Body of pancreas (tissue), 4 donors: ENCODE measurements around the gene EVL. TPM values are rescaled to one million over a fixed set of nuclear protein-coding genes. Genes with fewer than 3 reads are reported as not detected.

ENCODE experiments used
- ATAC-seq: fragments of 150-250 bp; one replicate; pipeline ENCODE4 v1.9.1; 2016
- DNase-seq, 4 donors: peaks; one replicate each; pipeline ENCODE4 v3.0.0-alpha.2; 2019
- H3K27ac ChIP-seq, 4 donors: fragments of 200-600 bp; sonication (generic); 1 replicate in 3 of 4; 2 replicates in 1 of 4; pipeline versions ENCODE4 v1.5.1 to v1.6.1; 2016 to 2019; ENCODE audit warnings: mild to moderate bottlenecking in 1 of 4, mixed read lengths in 1 of 4, moderate library complexity in 1 of 4
- H3K27me3 ChIP-seq, 2 donors: fragments of 200-600 bp; sonication (generic); one replicate each; pipeline ENCODE4 v1.6.0; 2016; ENCODE audit warnings: mild to moderate bottlenecking in 1 of 2
- H3K36me3 ChIP-seq, 2 donors: fragments of 200-600 bp; sonication (generic); replicated peaks in 1 of 2; 2 replicates each; pipeline ENCODE4 v1.5.1; 2016; ENCODE audit warnings: low read depth in 2 of 2; ENCODE audit not compliant: insufficient read depth in 1 of 2
- H3K4me1 ChIP-seq: fragments of 200-600 bp; sonication (generic); one replicate; pipeline ENCODE4 v1.6.0; 2016
- H3K4me3 ChIP-seq, 2 donors: fragments of 200-600 bp; sonication (generic); 1 replicate in 1 of 2; 2 replicates in 1 of 2; pipeline ENCODE4 v1.5.1; 2016 to 2019
- H3K9me3 ChIP-seq, 3 donors: fragments of 200-600 bp; sonication (generic); 1 replicate in 2 of 3; 2 replicates in 1 of 3; pipeline ENCODE4 v1.5.1; 2016
- POLR2A ChIP-seq, 3 donors: fragments of 450-650 bp; IDR thresholded peaks; one replicate each; pipeline ENCODE4 v1.6.1; 2016; ENCODE audit warnings: antibody characterized with exemption in 3 of 3, mild to moderate bottlenecking in 2 of 3
- whole genome bisulfite sequencing, 2 donors: methylation state at CpG; one replicate each; pipeline ENCODE4 v1.1.5; 2017; 5-methylcytosine and 5-hydroxymethylcytosine counted together
- intact Hi-C: fragments of 100-400 bp; cut with DNase I; formaldehyde crosslinking; loops from one replicate; pipeline ENCODE4 v1.15.1; 2023
- total RNA-seq, 2 donors: library from RNA; depleted of rRNA; stranded (reverse); fragments of >200 nt; gene quantifications; one replicate each; pipeline ENCODE4 v1.1.0, GENCODE V29; 2016
- TF ChIP-seq, protein P1 (sequence below), 7 experiments: fragments of 450-650 bp in 4 of 7; fragments of 200-600 bp in 3 of 7; sonication (generic) in 3 of 7; IDR thresholded peaks; one replicate each; pipeline ENCODE4 v1.5.1; 2016 to 2019; ENCODE audit warnings: antibody characterized with exemption in 7 of 7

EVL gene
- total RNA-seq, 2 donors from 2014 or later: 22.3 to 57.7 TPM

DNA sequence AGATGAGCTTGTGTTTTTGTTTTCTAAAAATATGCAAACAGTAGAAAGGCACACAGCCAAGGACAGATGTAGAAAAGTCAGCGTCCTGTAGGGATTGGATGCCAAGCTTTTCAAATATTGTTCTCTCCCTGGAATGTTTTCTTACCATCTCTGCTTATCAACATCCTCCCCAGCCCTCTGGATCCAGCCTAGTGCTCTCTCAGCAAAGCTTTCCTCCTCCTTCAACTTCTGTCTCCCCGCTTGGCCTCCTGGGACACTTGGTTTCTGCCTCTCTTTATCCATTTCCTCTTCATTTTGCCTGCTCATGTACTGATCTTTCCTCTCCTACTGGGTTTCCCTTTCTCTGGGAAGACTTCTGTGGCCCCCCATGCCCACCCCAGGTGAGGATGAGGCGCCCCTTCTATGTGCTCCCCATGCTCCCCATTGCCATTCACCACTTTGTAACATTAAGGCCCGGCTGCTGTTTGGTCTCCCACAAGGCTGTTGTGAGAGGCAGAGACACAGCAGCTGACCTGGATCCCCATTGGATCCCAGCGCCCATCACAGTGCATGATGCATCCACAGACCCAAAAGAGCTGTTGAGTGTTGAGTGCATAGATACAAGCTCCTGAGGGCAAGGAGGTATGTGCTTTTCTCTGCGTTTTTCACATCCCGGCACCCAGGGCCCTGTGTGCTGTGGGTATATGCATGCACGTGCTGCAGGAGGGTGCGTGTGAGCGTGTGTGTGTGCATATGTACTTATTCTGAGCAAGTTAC lies 38.2 kb downstream of the EVL start:
- TF ChIP-seq, protein P1, sequence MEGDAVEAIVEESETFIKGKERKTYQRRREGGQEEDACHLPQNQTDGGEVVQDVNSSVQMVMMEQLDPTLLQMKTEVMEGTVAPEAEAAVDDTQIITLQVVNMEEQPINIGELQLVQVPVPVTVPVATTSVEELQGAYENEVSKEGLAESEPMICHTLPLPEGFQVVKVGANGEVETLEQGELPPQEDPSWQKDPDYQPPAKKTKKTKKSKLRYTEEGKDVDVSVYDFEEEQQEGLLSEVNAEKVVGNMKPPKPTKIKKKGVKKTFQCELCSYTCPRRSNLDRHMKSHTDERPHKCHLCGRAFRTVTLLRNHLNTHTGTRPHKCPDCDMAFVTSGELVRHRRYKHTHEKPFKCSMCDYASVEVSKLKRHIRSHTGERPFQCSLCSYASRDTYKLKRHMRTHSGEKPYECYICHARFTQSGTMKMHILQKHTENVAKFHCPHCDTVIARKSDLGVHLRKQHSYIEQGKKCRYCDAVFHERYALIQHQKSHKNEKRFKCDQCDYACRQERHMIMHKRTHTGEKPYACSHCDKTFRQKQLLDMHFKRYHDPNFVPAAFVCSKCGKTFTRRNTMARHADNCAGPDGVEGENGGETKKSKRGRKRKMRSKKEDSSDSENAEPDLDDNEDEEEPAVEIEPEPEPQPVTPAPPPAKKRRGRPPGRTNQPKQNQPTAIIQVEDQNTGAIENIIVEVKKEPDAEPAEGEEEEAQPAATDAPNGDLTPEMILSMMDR (IDR thresholded peaks at IDR 0.05): no peak
- no peak for TF ChIP-seq POLR2A (IDR thresholded peaks at IDR 0.05)
- intact Hi-C loops: loop anchor here (10.0 kb wide), 1 partner anchor 119 kb away; no protein-coding TSS in a partner anchor
- Histone ChIP-seq H3K36me3 (no peaks in the 10 kb centered on the region), H3K4me3 (no peak overlapping the region), H3K27me3 (no peaks in the 10 kb centered on the region), H3K4me1 (peaks cover 6% of the 10 kb centered on the region), H3K27ac (no peak overlapping the region), H3K9me3 (no peaks in the 10 kb centered on the region)
- 80 to 86% methylated on average over 10 of the region's 10 CpGs for WGBS, 2 donors
- DNase-seq (no peak), ATAC-seq (no peak)

DNA sequence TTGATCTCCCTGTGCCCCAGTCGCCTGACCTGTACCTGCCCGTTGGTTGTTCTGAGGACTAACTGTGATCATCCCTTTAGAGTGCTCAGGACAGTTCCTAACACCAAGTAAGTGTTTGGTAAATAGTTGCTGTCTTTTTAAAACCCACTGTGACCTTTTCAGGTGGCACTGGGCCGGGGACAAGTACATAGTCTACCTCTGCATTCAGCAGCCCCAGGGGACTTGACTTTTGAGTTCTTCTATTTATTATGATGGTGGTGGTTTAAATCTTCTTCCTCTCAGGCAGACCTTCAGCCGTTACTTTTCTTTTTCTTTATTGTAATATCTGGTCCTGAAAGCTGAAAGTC lies 38.8 kb downstream of the EVL start:
- Histone ChIP-seq H3K36me3 (no peaks in the 10 kb centered on the region), H3K9me3 (no peaks in the 10 kb centered on the region), H3K4me3 (no peak overlapping the region), H3K27me3 (no peaks in the 10 kb centered on the region), H3K27ac (no peak overlapping the region), H3K4me1 (peaks cover 12% of the 10 kb centered on the region)
- ATAC-seq: no peak
- intact Hi-C loops: loop anchor here (10.0 kb wide), 1 partner anchor 119 kb away; no protein-coding TSS in a partner anchor
- TF ChIP-seq, protein P1 (IDR thresholded peaks at IDR 0.05): no peak
- TF ChIP-seq POLR2A (IDR thresholded peaks at IDR 0.05): no peak
- 80 to 91% methylated on average over 4 of the region's 4 CpGs for WGBS, 2 donors
- no peak for DNase-seq

DNA sequence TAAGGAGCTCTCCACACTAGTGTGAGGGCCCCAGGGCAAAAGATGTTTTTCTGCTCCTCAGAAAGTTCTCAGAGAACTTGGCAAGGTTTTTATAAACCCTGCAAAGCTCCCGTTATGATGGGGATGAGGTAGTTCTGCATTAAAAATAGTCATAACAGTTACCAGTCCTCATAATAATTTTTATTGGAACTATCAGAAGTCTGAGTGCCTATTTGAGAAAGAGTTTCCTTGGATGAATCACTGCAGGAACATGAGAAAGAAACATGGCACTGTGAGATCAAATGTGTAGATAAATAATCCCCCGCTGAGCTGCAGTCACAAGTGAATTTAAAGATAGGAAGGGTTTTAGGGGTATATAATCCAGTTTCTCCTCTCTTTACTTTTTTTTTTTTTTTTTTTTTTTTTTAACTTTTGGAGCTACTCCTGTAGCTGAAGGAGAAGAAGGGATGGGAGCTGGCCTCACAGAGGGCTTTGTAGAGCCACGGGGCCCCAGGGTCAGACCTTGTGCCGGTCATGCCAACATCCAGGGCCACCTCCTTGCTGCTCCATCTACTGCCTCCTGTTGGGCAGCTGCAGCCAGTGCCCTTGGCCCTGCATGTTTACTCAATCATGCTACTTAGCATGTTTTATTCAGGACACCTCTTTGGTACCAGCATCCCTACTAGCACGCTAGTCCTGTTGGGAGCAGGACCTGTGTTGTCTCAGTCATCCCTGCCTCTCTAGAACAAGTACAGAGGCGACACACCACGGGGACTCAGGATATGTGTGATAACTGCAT lies 39.5 kb downstream of the EVL start:
- no peak for DNase-seq
- peaks cover 13% of the 10 kb centered on the region for H3K4me1 ChIP-seq
- no peaks in the 10 kb centered on the region for H3K36me3 ChIP-seq
- intact Hi-C loops: loop anchor here (10.0 kb wide), 1 partner anchor 120 kb away; no protein-coding TSS in a partner anchor
- H3K4me3 ChIP-seq: no peak overlapping the region
- no peaks in the 10 kb centered on the region for H3K27me3 ChIP-seq
- no peak for ATAC-seq
- 88 to 90% methylated on average over 7 of the region's 7 CpGs for WGBS, 2 donors
- H3K27ac ChIP-seq: no peak overlapping the region
- TF ChIP-seq, protein P1 (IDR thresholded peaks at IDR 0.05): no peak
- no peak for TF ChIP-seq POLR2A (IDR thresholded peaks at IDR 0.05)
- H3K9me3 ChIP-seq: no peaks in the 10 kb centered on the region

DNA sequence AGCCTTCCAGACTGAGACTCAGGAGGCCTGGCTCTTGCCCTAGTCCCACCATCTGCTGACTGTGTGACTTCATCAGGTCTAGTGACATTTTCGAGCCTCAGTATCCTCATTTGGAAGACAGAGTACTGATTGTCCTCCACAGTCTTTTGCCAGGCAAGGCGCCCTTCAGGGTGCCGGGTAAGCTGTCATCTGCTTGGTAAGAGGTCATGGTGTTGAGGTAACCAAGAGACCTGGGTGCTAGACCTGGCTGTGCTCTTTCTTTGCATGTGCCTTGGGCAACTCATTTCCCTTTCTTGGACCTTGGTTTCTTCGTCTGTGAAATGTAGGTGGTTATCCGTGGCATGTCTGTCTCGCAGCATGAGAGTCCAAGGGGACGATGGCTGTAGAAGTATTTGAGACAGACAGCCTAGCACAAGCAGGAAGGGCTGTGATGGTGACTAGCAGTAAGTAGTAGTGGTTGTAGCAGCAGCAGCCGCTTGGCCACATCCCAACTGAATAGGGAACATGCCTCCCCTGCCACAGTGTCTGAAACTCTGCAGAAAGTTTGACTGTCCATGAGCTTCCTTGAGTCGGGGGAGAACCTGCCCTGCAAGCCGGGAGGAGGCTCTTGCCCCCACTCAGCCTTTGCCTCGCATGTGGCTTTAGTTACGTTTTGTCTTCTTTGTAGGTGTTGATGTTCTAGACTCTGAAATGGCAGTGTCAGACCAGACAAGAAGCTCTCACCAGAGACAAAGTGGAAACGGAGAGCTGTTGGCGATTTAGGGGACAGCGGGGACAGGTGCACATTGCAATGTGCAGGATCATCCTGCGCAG lies 40.3 kb downstream of the EVL start:
- Histone ChIP-seq H3K4me3 (no peak overlapping the region), H3K27ac (no peak overlapping the region), H3K4me1 (peaks cover 13% of the 10 kb centered on the region), H3K27me3 (no peaks in the 10 kb centered on the region), H3K36me3 (no peaks in the 10 kb centered on the region), H3K9me3 (no peaks in the 10 kb centered on the region)
- intact Hi-C loops: loop anchor here (10.0 kb wide), 1 partner anchor 121 kb away; no protein-coding TSS in a partner anchor
- WGBS, 2 donors: 72 to 90% methylated on average over 15 to 16 of the region's 16 CpGs
- no peak for ATAC-seq
- DNase-seq: peak in 1 of 4 donors; percentile 31
- no peak for TF ChIP-seq POLR2A (IDR thresholded peaks at IDR 0.05)
- TF ChIP-seq, protein P1 (IDR thresholded peaks at IDR 0.05): no peak
